Activated CD8-positive, alpha-beta memory T cell treated with anti-CD3 and anti-CD28 coated beads, Interleukin-2, amount 50 U/mL, for 24 hours (primary cell): Measurements from ENCODE around the gene RALY.

Experiments
- DNase-seq: peaks from one replicate; pipeline ENCODE4 v3.0.0-alpha.2; 2020; ENCODE audit errors: extremely low read depth

RALY gene

GRCh38 chr20:34047010-34047687 lies 53.4 kb downstream of the RALY start:
- DNase-seq, result no peak

GRCh38 chr20:34047917-34048316 lies 54.2 kb downstream of the RALY start:
- DNase-seq, result no peak

GRCh38 chr20:34049389-34049788 lies 55.7 kb downstream of the RALY start:
- DNase-seq, result no peak

GRCh38 chr20:34049897-34050695 lies 56.4 kb downstream of the RALY start:
- no peak for DNase-seq

- DNase-seq, result no peak
Measured at GRCh38 chr20:34052414-34052813, 58.7 kb downstream of the RALY start.

DNA sequence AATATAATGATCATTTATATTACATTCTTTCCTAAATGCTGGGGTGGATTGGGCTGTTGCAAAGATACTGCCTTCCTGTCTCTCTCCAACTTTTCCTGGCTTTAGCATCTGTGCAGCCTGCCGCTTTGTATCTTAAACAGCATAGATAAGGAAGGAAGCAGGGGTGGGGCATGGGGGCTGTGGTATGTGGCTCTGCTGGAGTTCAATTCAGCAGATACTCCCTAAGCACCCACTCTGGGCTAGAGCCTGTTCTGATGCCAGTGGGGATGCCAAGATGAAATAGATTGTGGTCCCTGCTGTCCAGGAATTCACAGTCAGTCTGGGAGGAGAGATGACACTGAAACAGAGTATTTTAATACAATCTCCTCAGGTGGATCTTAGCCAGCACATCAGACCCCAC lies 61.6 kb downstream of the RALY start:
- DNase-seq, result no peak

GRCh38 chr20:34058831-34059230 lies 65.1 kb downstream of the RALY start:
- no peak for DNase-seq

GRCh38 chr20:34060970-34061369 lies 67.3 kb downstream of the RALY start:
- DNase-seq, result no peak

GRCh38 chr20:34061695-34062094 lies 68.0 kb downstream of the RALY start:
- no peak for DNase-seq

DNA sequence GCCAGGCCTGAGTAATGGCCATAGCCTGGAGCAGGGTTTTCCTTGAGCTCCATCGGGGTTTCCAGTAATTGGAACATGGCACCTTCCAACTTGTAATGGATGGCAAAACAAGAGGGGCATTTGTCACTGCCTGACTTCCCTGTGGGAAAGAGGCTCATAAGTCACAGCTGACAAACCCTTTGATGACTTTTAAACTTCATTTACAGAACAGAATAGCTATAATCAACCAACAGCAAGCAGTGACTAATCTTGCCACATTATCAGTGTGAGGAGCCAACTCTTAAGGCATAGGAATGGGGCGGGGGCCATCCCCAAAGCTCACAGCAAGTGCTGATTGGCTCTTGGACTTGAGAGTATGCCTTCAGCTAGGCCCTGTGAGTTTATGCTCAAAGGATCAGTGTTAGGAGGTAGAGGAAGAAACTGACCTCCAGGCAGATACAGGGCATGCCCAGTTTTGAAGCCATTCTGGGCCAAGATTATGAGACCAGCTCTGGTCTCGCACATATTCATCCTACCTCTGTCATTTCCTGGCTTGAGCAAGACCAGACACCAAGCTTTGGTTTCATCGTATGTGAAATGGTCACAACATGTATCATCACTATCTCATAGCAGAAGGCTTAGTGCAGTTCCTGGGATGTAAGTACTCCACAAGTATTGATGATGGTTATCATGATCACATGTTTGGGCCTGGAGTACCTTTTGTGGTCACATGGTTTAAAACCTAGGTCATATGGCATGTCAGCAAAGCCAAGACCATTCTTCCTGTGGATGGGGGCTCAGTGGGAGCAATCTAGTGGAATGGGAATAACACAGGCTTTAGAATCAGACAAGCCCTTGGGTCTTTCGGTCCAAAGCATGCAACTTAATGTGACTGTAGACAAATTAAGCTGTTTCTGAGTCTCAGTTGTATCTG lies 69.1 kb downstream of the RALY start:
- no peak for DNase-seq

GRCh38 chr20:34064286-34064685 lies 70.6 kb downstream of the RALY start:
- DNase-seq, result no peak

DNA sequence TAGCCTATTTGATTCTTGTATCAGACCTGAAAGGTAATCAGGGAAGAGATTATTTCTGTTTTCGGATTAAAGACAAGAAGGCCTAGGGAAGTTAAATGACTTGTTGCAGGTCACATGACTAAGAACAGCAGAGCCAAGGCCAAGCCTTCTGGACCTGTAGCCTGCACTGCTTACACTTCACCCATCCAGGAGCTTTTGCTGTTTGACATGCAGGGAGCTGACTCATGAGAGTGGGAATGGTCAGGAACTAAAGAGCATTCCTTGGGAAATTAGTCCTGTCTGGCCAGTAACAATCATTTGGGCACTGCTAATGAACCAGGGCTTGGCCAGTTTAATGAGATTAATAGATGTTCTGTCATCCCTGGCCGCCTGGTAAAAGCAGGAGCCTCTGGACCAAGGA lies 71.5 kb downstream of the RALY start:
- no peak for DNase-seq

DNA sequence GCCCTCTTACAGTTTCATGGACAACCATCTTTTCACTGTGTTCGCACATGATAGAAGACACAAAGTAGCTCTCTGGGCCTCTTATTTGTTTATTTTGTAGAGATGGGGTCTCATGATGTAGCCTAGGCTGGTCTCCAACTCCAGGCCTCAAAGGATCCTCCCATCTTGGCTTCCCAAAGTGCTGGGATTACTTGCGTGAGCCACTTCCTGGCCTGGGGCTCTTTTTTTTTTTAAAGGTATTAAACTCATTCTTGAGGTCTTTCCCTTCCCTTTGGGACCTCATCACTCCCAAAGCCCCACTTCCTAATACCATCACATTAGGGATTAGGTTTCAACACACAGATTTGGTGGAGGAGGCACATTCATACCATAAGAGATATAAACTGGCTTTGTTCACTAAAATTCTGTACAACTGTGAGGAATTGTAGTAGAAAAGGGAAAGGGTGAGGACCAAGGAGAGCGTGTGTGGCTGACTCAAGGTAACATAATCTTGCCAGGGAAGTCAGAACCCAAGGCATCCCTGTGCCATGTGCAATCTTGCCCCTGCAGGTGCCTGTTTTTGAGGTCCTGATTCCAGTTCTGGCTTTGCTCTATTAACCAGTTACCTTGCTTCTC lies 72.9 kb downstream of the RALY start:
- no peak for DNase-seq

DNA sequence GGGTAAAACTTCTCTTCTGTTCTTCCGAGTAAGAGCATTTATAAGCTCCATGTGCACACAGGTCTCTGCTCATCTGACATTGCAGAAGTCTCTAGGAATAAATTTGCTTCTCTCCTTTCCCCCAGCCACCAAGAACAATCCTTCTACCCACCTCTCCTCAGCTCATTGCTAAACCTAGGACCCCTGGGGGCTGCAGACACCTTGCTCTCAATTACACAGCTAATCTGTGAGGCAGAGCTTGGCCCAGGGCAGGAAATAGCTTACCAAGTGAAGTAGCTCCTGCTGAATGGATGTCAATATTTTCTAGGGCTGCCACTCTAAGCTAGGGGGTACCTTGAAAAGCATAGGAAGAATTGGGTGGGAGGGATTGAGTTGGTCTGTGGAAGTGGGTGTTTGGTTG lies 74.3 kb downstream of the RALY start:
- DNase-seq, result no peak

- no peak for DNase-seq
Measured at GRCh38 chr20:34069341-34070078, 75.8 kb downstream of the RALY start.

- DNase-seq, result no peak
Measured at GRCh38 chr20:34070079-34070439, 76.3 kb downstream of the RALY start.

- DNase-seq, result no peak
Measured at GRCh38 chr20:34070859-34071258, 77.1 kb downstream of the RALY start.

- no peak for DNase-seq
Measured at GRCh38 chr20:34072076-34072475, 78.4 kb downstream of the RALY start.

- no peak for DNase-seq
Measured at GRCh38 chr20:34072778-34073177, 79.1 kb downstream of the RALY start.

GRCh38 chr20:34074101-34074760 lies 80.5 kb downstream of the RALY start:
- no peak for DNase-seq

DNA sequence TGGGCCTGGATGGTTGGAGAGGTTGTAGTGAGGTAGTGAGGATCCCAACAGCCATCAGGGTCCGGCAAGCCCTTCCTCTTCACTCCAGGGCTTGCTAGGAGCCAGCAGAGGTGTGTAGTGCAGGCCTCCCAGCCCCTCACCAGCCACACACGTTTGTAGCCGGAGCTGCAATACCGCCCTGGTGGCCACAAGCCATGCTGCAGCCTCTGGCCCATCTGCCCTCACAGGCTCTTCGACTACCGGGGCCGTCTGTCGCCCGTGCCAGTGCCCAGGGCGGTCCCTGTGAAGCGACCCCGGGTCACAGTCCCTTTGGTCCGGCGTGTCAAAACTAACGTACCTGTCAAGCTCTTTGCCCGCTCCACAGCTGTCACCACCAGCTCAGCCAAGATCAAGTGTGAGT lies 81.9 kb downstream of the RALY start:
- no peak for DNase-seq
